DOHH2 (cell line): ENCODE data around the gene KCNC1.

ENCODE experiments used
- H3F3A ChIP-seq: fragments of 200-600 bp; sonication (generic), shearing (Covaris generic); 2 replicates; pipeline ENCODE4 v1.6.0; 2016; ENCODE audit warnings: antibody characterized with exemption, mild to moderate bottlenecking; ENCODE audit not compliant: control insufficient read depth, insufficient read depth
- H3K27ac ChIP-seq: fragments of 200-600 bp; sonication (generic); 2 replicates; pipeline ENCODE4 v1.5.1; 2014; ENCODE audit warnings: low read depth, mild to moderate bottlenecking, low read length, moderate library complexity
- H3K27me3 ChIP-seq: fragments of 200-600 bp; sonication (generic); 2 replicates; pipeline ENCODE4 v1.6.1; 2014; ENCODE audit warnings: mild to moderate bottlenecking, low read length, mixed read lengths; ENCODE audit not compliant: control insufficient read depth
- H3K36me3 ChIP-seq: fragments of 200-600 bp; sonication (generic); 2 replicates; pipeline ENCODE4 v1.6.1; 2014; ENCODE audit warnings: mild to moderate bottlenecking, low read length, moderate library complexity, mixed read lengths; ENCODE audit not compliant: control insufficient read depth
- H3K4me1 ChIP-seq: fragments of 200-600 bp; sonication (generic); 2 replicates; pipeline ENCODE4 v1.6.1; 2014; ENCODE audit warnings: mild to moderate bottlenecking, low read length, mixed read lengths; ENCODE audit not compliant: control insufficient read depth
- H3K4me2 ChIP-seq: fragments of 200-600 bp; sonication (generic); 2 replicates; pipeline ENCODE4 v1.6.0; 2014; ENCODE audit warnings: mild to moderate bottlenecking, low read length, moderate library complexity
- H3K4me3 ChIP-seq: fragments of 200-600 bp; sonication (generic); 2 replicates; pipeline ENCODE4 v1.5.1; 2014; ENCODE audit warnings: mild to moderate bottlenecking, low read length, mixed read lengths
- H3K79me2 ChIP-seq: fragments of 200-600 bp; sonication (generic); 2 replicates; pipeline ENCODE4 v1.6.1; 2014; ENCODE audit warnings: mild to moderate bottlenecking, low read length, mixed read lengths; ENCODE audit not compliant: control insufficient read depth
- H3K9me2 ChIP-seq: fragments of 200-600 bp; sonication (generic); replicated peaks from 2 replicates; pipeline ENCODE4 v1.6.1; 2014; ENCODE audit warnings: mild to moderate bottlenecking, low read length, mixed read lengths; ENCODE audit not compliant: control insufficient read depth
- H3K9me3 ChIP-seq: fragments of 200-600 bp; sonication (generic); 2 replicates; pipeline ENCODE4 v1.6.1; 2014; ENCODE audit warnings: antibody characterized with exemption, low read length, mixed read lengths; ENCODE audit not compliant: control insufficient read depth, insufficient read depth
- H4K20me1 ChIP-seq: fragments of 200-600 bp; sonication (generic); 2 replicates; pipeline ENCODE4 v1.6.0; 2014; ENCODE audit warnings: low read depth, mild to moderate bottlenecking, antibody characterized with exemption, low read length, moderate library complexity; ENCODE audit not compliant: control insufficient read depth, insufficient read depth
- CTCF ChIP-seq: fragments of 200-600 bp; sonication (generic); IDR thresholded peaks from one replicate; pipeline ENCODE4 v1.5.1; 2014; ENCODE audit warnings: antibody characterized with exemption, mild to moderate bottlenecking, low read depth, low read length; ENCODE audit not compliant: poor library complexity, severe bottlenecking
- EZH2phosphoT487 ChIP-seq: fragments of 200-600 bp; sonication (generic); IDR thresholded peaks from 2 replicates; pipeline ENCODE4 v1.6.1; 2017; ENCODE audit warnings: borderline replicate concordance, mild to moderate bottlenecking, antibody characterized with exemption, low read length, moderate library complexity, mixed read lengths

Gene KCNC1

GRCh38 chr11:17782145-17782544 lies 47.6 kb downstream of the KCNC1 start:
- Histone ChIP-seq H3K79me2 (no peaks in the 10 kb centered on the region), H3K27me3 (no peaks in the 10 kb centered on the region), H3K36me3 (no peaks in the 10 kb centered on the region), H4K20me1 (no peaks in the 10 kb centered on the region), H3K4me1 (no peaks in the 10 kb centered on the region), H3K9me2 (no peaks in the 10 kb centered on the region), H3K9me3 (no peaks in the 10 kb centered on the region), H3F3A (no peaks in the 10 kb centered on the region), H3K4me2 (no peak overlapping the region), H3K4me3 (no peak overlapping the region), H3K27ac (no peak overlapping the region)
- no peak for TF ChIP-seq CTCF
- no peak for TF ChIP-seq EZH2phosphoT487

DNA sequence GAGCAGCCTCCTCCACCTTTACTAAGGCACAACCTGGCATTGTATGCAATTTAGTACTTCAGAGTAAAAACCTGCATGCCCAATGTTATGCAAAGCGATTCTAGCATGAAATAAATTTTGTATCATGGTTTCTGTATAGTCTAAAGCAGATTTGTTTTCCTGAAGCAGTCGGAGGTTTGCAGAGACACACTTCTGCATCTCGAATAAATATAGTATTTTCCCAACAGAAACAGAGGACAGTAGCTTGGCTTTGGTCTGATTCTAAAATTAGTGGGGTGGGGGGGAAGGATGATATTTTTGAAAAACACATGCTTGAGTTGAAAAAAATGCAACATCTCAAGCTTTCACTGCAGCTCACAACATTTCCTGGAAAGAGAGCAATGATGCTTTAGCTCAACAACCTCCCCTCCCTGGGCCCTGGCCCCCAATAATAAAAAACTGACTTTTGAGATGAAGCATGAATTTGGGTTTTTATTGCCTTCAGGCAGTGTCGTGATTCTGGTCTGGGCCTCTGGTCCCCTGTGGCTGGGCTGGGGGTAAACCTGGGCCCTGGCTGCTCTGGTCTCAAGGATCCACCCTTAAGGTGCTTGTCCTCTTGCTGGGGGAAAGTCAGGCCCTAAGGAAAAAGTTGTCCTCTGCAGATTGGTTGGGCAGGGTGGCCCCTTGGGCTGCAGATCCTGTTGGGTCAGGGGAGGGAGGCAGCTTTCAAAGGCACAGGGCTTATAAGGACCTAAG lies 48.2 kb downstream of the KCNC1 start:
- H3K27me3 ChIP-seq = no peaks in the 10 kb centered on the region
- TF ChIP-seq EZH2phosphoT487 = no peak
- TF ChIP-seq CTCF = no peak
- H3K4me2 ChIP-seq = no peak overlapping the region
- no peaks in the 10 kb centered on the region for H3F3A ChIP-seq
- no peaks in the 10 kb centered on the region for H3K36me3 ChIP-seq
- no peaks in the 10 kb centered on the region for H3K9me3 ChIP-seq
- no peaks in the 10 kb centered on the region for H3K4me1 ChIP-seq
- no peaks in the 10 kb centered on the region for H3K79me2 ChIP-seq
- no peak overlapping the region for H3K4me3 ChIP-seq
- H3K9me2 ChIP-seq = no peaks in the 10 kb centered on the region
- H4K20me1 ChIP-seq = no peaks in the 10 kb centered on the region
- no peak overlapping the region for H3K27ac ChIP-seq

- Histone ChIP-seq H3K9me2 (no peaks in the 10 kb centered on the region), H3K4me3 (no peak overlapping the region), H3K27ac (no peak overlapping the region), H3F3A (no peaks in the 10 kb centered on the region), H3K4me2 (no peak overlapping the region), H3K36me3 (no peaks in the 10 kb centered on the region), H3K4me1 (no peaks in the 10 kb centered on the region), H4K20me1 (no peaks in the 10 kb centered on the region), H3K27me3 (no peaks in the 10 kb centered on the region), H3K79me2 (no peaks in the 10 kb centered on the region), H3K9me3 (no peaks in the 10 kb centered on the region)
- no peak for TF ChIP-seq EZH2phosphoT487
- no peak for TF ChIP-seq CTCF
These were observed 49.3 kb downstream of the KCNC1 start for GRCh38 chr11:17783878-17784277.
